NCI-H187 treated with DMSO at 0.1 percent for 48 hours (cell line): ENCODE measurements around the gene TMEM171.

Experiments
- DNase-seq: peaks from one replicate; lab custom pipeline; 2025; lab: John Stamatoyannopoulos, UW

Gene TMEM171

GRCh38 chr5:73152411-73153388, 32.3 kb downstream of the TMEM171 start:
- no peak for DNase-seq

GRCh38 chr5:73153513-73153912, 33.1 kb downstream of the TMEM171 start:
- no peak for DNase-seq

GRCh38 chr5:73154208-73155006, 34.0 kb downstream of the TMEM171 start:
- no peak for DNase-seq

GRCh38 chr5:73155271-73156222, 35.2 kb downstream of the TMEM171 start:
- no peak for DNase-seq

- no peak for DNase-seq
Observed at GRCh38 chr5:73157414-73158303, 37.3 kb downstream of the TMEM171 start.

- peak; percentile 72 for DNase-seq
Observed at GRCh38 chr5:73158313-73158712, 37.9 kb downstream of the TMEM171 start.

- no peak for DNase-seq
Observed at GRCh38 chr5:73160239-73160671, 39.9 kb downstream of the TMEM171 start.

GRCh38 chr5:73170522-73170921, 50.1 kb downstream of the TMEM171 start:
- DNase-seq: no peak

- DNase-seq: no peak
Observed at GRCh38 chr5:73171495-73171894, 51.1 kb downstream of the TMEM171 start.

- no peak for DNase-seq
Observed at GRCh38 chr5:73172951-73173350, 52.6 kb downstream of the TMEM171 start, which contains the start of gene TMEM174. TSS of gene TMEM174 (plus strand) at chr5:73173193. CDS start at chr5:73173244, 51 bp downstream.

- DNase-seq: no peak
Observed at GRCh38 chr5:73174100-73174815, 53.9 kb downstream of the TMEM171 start.

GRCh38 chr5:73176250-73176649, 55.9 kb downstream of the TMEM171 start:
- DNase-seq: no peak

- DNase-seq: no peak
Observed at GRCh38 chr5:73178265-73178664, 57.9 kb downstream of the TMEM171 start.

- no peak for DNase-seq
Observed at GRCh38 chr5:73179730-73180129, 59.4 kb downstream of the TMEM171 start.

GRCh38 chr5:73180566-73180965, 60.2 kb downstream of the TMEM171 start:
- no peak for DNase-seq
